Spleen (tissue), 11 donors: Measurements from ENCODE around the gene UNC5A. TPM values are rescaled to one million over a fixed set of nuclear protein-coding genes. Genes with fewer than 3 reads are reported as not detected.

Experiments
- DNase-seq: peaks from one replicate; pipeline ENCODE4 v3.0.0-alpha.2; 2020
- H3K27ac ChIP-seq, 8 donors: fragments of 200-600 bp; sonication (generic) in 7 of 8; 1 replicate in 4 of 8; 2 replicates in 4 of 8; pipeline versions ENCODE4 v1.5.0 to v1.8.0; 2016 to 2021; ENCODE audit warnings: inconsistent platforms in 4 of 8, mild to moderate bottlenecking in 4 of 8, moderate library complexity in 1 of 8
- H3K27me3 ChIP-seq, 7 donors: fragments of 200-600 bp; sonication (generic) in 6 of 7; replicated peaks in 1 of 7; 1 replicate in 4 of 7; 2 replicates in 3 of 7; pipeline versions ENCODE4 v1.5.0 to v1.8.0; 2016 to 2021; ENCODE audit warnings: inconsistent platforms in 3 of 7, mild to moderate bottlenecking in 1 of 7
- H3K36me3 ChIP-seq, 6 donors: fragments of 200-600 bp; sonication (generic) in 5 of 6; 1 replicate in 4 of 6; 2 replicates in 2 of 6; pipeline versions ENCODE4 v1.5.0 to v1.8.0; 2016 to 2021; ENCODE audit warnings: inconsistent platforms in 2 of 6
- H3K4me1 ChIP-seq, 6 donors: fragments of 200-600 bp; sonication (generic) in 5 of 6; 1 replicate in 3 of 6; 2 replicates in 3 of 6; pipeline versions ENCODE4 v1.5.0 to v1.8.0; 2016 to 2021; ENCODE audit warnings: inconsistent platforms in 3 of 6
- H3K4me3 ChIP-seq, 8 donors: fragments of 200-600 bp; sonication (generic) in 7 of 8; 1 replicate in 4 of 8; 2 replicates in 4 of 8; pipeline versions ENCODE4 v1.5.0 to v1.8.0; 2016 to 2021; ENCODE audit warnings: inconsistent platforms in 4 of 8, mild to moderate bottlenecking in 4 of 8, moderate library complexity in 2 of 8
- H3K9me3 ChIP-seq, 8 donors: fragments of 200-600 bp; sonication (generic) in 7 of 8; 1 replicate in 4 of 8; 2 replicates in 4 of 8; pipeline versions ENCODE4 v1.5.0 to v1.8.0; 2016 to 2021; ENCODE audit warnings: inconsistent platforms in 4 of 8
- POLR2A ChIP-seq, 3 donors: fragments of 450-650 bp; IDR thresholded peaks; one replicate each; pipeline ENCODE4 v1.5.1; 2017; ENCODE audit warnings: antibody characterized with exemption in 3 of 3, mild to moderate bottlenecking in 1 of 3
- POLR2AphosphoS5 ChIP-seq, 3 donors: sonication (generic); formaldehyde crosslinking; IDR thresholded peaks; one replicate each; pipeline ENCODE4 v1.5.1; 2017; ENCODE audit warnings: antibody characterized with exemption in 3 of 3
- WGBS, 5 donors: extraction: QIAGEN DNeasy Blood & Tissue Kit in 3 of 5; methylation state at CpG; one replicate each; pipeline versions ENCODE4 v1.1.5 to v1.1.7; 2013 to 2018; 5-methylcytosine and 5-hydroxymethylcytosine counted together
- intact Hi-C: fragments of 100-400 bp; cut with DNase I; formaldehyde crosslinking; loops from one replicate; pipeline ENCODE4 v1.15.0; 2023; ENCODE audit warnings: low total_unique reads
- polyA plus RNA-seq, 3 donors: library from polyadenylated mRNA; stranded (reverse); fragments of 200-250 nt; gene quantifications; one replicate each; pipeline ENCODE4 v1.2.1, GENCODE V29; 2013
- total RNA-seq, 7 donors: library from RNA; depleted of rRNA in 3 of 7; stranded (reverse); fragments of >200 nt in 3 of 7; fragmentation: NEBNext Ultra II Directional in 4 of 7; extraction: Animal tissue kit (Norgen Biotek cat#: 25700) in 4 of 7; gene quantifications; one replicate each; pipeline versions ENCODE4 v1.1.0 to v1.2.1, GENCODE V29; 2016 to 2021
- TF ChIP-seq, protein P1 (sequence below), 11 experiments: fragments of 200-600 bp in 7 of 11; fragments of 450-650 bp in 4 of 11; sonication (generic) in 4 of 11; IDR thresholded peaks in 8 of 11; conservative IDR thresholded peaks in 3 of 11; 1 replicate in 7 of 11; 2 replicates in 4 of 11; pipeline versions ENCODE4 v1.4.0 to v1.8.0; 2016 to 2021; ENCODE audit warnings: antibody characterized with exemption in 11 of 11, inconsistent platforms in 4 of 11, mild to moderate bottlenecking in 1 of 11
- donor health status: healthy with polysubstance abuse.
- donor health status: DM: no; HTN: no; CAD: no; lungs with moderate emphysema.
- donor health status: DM: no; HTN: no; CAD: no.
- donor health status: Bipolar disorder and iron deficiency.
- donor health status: healthy.
- donor health status: DM: no; HTN: no; CAD: no.
- donor health status: DM: yes; HTN: yes; CAD: no.

Gene UNC5A
- total and polyA plus RNA-seq, 10 donors = 0.03 to 0.06 TPM; not detected in 8

DNA sequence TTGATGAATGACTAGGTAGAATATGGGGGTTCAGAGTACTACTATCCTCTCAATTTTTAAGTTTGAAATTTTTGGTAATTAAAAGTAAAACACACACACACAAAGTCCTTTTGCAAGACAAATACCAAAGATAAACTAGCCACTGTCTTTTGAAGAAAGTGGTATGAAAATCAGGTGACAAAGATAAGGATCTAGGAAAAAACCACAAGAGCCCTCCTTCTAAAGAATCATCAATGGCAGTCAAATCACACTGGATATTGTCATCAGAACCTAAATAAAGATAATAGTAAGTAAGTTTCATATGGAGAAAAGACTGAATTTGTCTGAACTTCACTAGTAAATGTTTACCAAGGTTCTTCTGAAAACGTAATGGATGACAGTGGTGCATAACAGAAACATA, 119.3 kb downstream of the UNC5A start:
- Histone ChIP-seq H3K27me3 (no peaks in the 10 kb centered on the region), H3K9me3 (no peaks in the 10 kb centered on the region), H3K27ac (no peak overlapping the region), H3K4me3 (no peak overlapping the region), H3K36me3 (peaks cover 0 to 88% (median 33%) of the 10 kb centered on the region in 6 donors), H3K4me1 (peaks cover 0 to 16% (median 0%) of the 10 kb centered on the region in 6 donors)
- intact Hi-C loops = no loop called here
- DNase-seq = no peak
- WGBS, 5 donors = 80 to 91% (median 83%) methylated on average over 1 of the region's 1 CpG
- TF ChIP-seq POLR2AphosphoS5 (IDR thresholded peaks at IDR 0.05) (no peak), POLR2A (IDR thresholded peaks at IDR 0.05) (no peak)
- TF ChIP-seq, protein P1, sequence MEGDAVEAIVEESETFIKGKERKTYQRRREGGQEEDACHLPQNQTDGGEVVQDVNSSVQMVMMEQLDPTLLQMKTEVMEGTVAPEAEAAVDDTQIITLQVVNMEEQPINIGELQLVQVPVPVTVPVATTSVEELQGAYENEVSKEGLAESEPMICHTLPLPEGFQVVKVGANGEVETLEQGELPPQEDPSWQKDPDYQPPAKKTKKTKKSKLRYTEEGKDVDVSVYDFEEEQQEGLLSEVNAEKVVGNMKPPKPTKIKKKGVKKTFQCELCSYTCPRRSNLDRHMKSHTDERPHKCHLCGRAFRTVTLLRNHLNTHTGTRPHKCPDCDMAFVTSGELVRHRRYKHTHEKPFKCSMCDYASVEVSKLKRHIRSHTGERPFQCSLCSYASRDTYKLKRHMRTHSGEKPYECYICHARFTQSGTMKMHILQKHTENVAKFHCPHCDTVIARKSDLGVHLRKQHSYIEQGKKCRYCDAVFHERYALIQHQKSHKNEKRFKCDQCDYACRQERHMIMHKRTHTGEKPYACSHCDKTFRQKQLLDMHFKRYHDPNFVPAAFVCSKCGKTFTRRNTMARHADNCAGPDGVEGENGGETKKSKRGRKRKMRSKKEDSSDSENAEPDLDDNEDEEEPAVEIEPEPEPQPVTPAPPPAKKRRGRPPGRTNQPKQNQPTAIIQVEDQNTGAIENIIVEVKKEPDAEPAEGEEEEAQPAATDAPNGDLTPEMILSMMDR (IDR thresholded peaks at IDR 0.05 in 8 of 11, conservative IDR thresholded peaks at IDR 0.05 in 3 of 11) = no peak

Other genes with a start within 250 kb of the UNC5A start
- 1 to 10 TPM in 4 of 7 donors, under 1 TPM in 3; 0.52 to 1.3 (median 1.1) TPM for gene GPRIN1, start 200.4 kb upstream of the UNC5A start, total RNA-seq
- gene GPRIN1, start 200.4 kb upstream of the UNC5A start, polyA plus RNA-seq = under 1 TPM; 0.13 to 0.48 (median 0.46) TPM
- not detected for gene SNCB, start 180.0 kb upstream of the UNC5A start, total RNA-seq
- gene SNCB, start 180.0 kb upstream of the UNC5A start, polyA plus RNA-seq = under 1 TPM; 0.19 to 0.41 (median 0.33) TPM
- gene EIF4E1B, start 179.9 kb upstream of the UNC5A start, total RNA-seq = not detected
- not detected for gene EIF4E1B, start 179.9 kb upstream of the UNC5A start, polyA plus RNA-seq
- 10 to 100 TPM; 18.4 to 36.4 (median 24.1) TPM for gene TSPAN17, start 163.1 kb upstream of the UNC5A start, total RNA-seq
- 10 to 100 TPM; 15.3 to 33.3 (median 22.6) TPM for gene TSPAN17, start 163.1 kb upstream of the UNC5A start, polyA plus RNA-seq
- gene HK3, start 88.8 kb downstream of the UNC5A start, total RNA-seq = 100 to 1,000 TPM in 6 of 7 donors, 10 to 100 TPM in 1; 72.8 to 369 (median 170) TPM
- 100 to 1,000 TPM in 2 of 3 donors, 10 to 100 TPM in 1; 38.8 to 199 (median 151) TPM for gene HK3, start 88.8 kb downstream of the UNC5A start, polyA plus RNA-seq
- 10 to 100 TPM; 41.4 to 81.8 (median 58.3) TPM for gene UIMC1, start 196.2 kb downstream of the UNC5A start, total RNA-seq
- gene UIMC1, start 196.2 kb downstream of the UNC5A start, polyA plus RNA-seq = 10 to 100 TPM; 34.4 to 41.0 (median 39.6) TPM
- 10 to 100 TPM; 19.1 to 36.3 (median 27.7) TPM for gene ZNF346, start 212.1 kb downstream of the UNC5A start, total RNA-seq
- gene ZNF346, start 212.1 kb downstream of the UNC5A start, polyA plus RNA-seq = 1 to 10 TPM; 5.9 to 9.7 (median 7.3) TPM